Suprapubic skin (tissue), 4 donors: ENCODE measurements around the gene HECTD3. TPM values are rescaled to one million over a fixed set of nuclear protein-coding genes. Genes with fewer than 3 reads are reported as not detected.

Source experiments
- DNase-seq, 2 donors: peaks; one replicate each; pipeline ENCODE4 v3.0.0-alpha.2; 2019; ENCODE audit warnings: low spot score in 2 of 2
- H3K27ac ChIP-seq: fragments of 200-600 bp; sonication (generic); one replicate; pipeline ENCODE4 v1.5.1; 2019
- H3K27me3 ChIP-seq: fragments of 200-600 bp; sonication (generic); one replicate; pipeline ENCODE4 v1.5.1; 2019
- H3K36me3 ChIP-seq: fragments of 200-600 bp; sonication (generic); one replicate; pipeline ENCODE4 v1.5.1; 2019
- H3K4me1 ChIP-seq: fragments of 200-600 bp; sonication (generic); one replicate; pipeline ENCODE4 v1.5.1; 2019
- H3K4me3 ChIP-seq: fragments of 200-600 bp; sonication (generic); one replicate; pipeline ENCODE4 v1.5.1; 2019; ENCODE audit warnings: mild to moderate bottlenecking
- H3K9me3 ChIP-seq: fragments of 200-600 bp; sonication (generic); one replicate; pipeline ENCODE4 v1.5.1; 2019
- EP300 ChIP-seq: sonication (generic); formaldehyde crosslinking; IDR thresholded peaks from one replicate; pipeline ENCODE4 v1.6.1; 2017; ENCODE audit warnings: antibody characterized with exemption
- POLR2A ChIP-seq, 2 donors: fragments of 450-650 bp; IDR thresholded peaks; one replicate each; pipeline ENCODE4 v1.6.1; 2017; ENCODE audit warnings: antibody characterized with exemption in 2 of 2, mild to moderate bottlenecking in 2 of 2, moderate library complexity in 2 of 2
- POLR2AphosphoS5 ChIP-seq, 3 donors: sonication (generic); formaldehyde crosslinking; IDR thresholded peaks; one replicate each; pipeline ENCODE4 v1.6.1; 2017; ENCODE audit warnings: antibody characterized with exemption in 3 of 3
- WGBS: methylation state at CpG from one replicate; pipeline ENCODE4 v1.1.5; 2018; 5-methylcytosine and 5-hydroxymethylcytosine counted together
- total RNA-seq, 4 donors: library from RNA; depleted of rRNA; stranded (reverse); fragments of >200 nt; gene quantifications; one replicate each; pipeline ENCODE4 v1.1.0, GENCODE V29; 2016
- TF ChIP-seq, protein P1 (sequence below), 2 donors: fragments of 200-600 bp in 1 of 2; fragments of 450-650 bp in 1 of 2; sonication (generic) in 1 of 2; IDR thresholded peaks; one replicate each; pipeline ENCODE4 v1.5.1; 2016 to 2019; ENCODE audit warnings: antibody characterized with exemption in 2 of 2, mild to moderate bottlenecking in 1 of 2, moderate library complexity in 1 of 2

The HECTD3 gene
- total RNA-seq, 4 donors from 2014 or later = 37.8 to 65.5 (median 56.8) TPM

DNA sequence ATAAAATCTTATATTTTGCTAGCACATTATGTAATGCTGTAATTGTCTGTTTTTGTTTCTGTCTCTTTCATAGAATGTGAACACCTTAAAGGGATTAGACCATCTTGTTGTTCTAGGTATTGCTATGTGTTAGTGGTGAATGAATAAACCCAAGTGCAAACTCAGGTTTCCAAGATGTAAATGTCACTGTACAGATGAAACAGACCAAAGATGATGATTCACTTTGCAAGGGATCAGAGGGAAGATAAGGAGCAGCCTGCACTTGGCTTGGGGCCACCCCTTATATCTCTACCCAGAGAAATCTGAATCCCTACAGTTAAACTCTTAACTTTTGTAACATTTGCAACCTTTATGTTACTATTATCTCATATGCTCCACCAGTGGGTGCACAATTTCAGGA, 26.3 kb upstream of the HECTD3 start:
- Histone ChIP-seq H3K36me3 (no peaks in the 10 kb centered on the region), H3K9me3 (no peaks in the 10 kb centered on the region), H3K4me1 (peaks cover 4% of the 10 kb centered on the region), H3K27ac (no peak overlapping the region), H3K27me3 (no peaks in the 10 kb centered on the region), H3K4me3 (no peak overlapping the region)
- no peak for DNase-seq
- TF ChIP-seq POLR2A (IDR thresholded peaks at IDR 0.05) (no peak), POLR2AphosphoS5 (IDR thresholded peaks at IDR 0.05) (no peak)

DNA sequence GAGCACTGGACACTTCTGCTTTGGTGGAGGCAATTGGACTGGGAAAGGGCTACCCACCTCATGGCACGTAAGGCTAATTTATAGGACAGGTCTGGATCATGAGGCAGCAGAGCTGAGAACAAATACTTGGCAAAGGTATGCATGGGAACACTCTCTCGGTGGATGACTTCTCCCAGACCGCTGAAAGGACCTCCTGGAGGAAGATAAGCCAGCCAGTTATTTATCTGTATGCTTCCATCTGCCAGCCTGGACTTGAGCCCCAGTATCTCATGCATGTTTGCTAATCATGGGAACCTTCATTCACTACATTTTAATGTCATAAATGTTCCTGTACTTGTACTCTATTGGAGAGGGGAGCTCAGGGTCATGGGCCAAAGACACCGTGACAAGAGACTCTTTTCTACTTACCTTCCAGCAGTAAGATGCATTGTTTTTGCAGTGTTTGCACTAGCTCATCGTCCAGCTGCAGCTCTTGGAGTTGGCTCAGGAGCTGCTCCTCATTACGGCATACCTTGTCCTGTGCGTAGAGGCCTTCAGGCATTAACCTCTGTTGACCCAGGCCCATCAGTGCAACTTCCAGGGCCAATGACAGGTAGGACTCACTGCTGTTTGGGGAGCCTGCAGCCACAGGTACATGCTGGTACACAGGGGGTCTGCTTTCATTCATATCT, 24.6 kb upstream of the HECTD3 start:
- H3K4me1 ChIP-seq = peaks cover 4% of the 10 kb centered on the region
- TF ChIP-seq EP300 (no peak), POLR2AphosphoS5 (IDR thresholded peaks at IDR 0.05) (no peak), POLR2A (IDR thresholded peaks at IDR 0.05) (no peak)
- TF ChIP-seq, protein P1, sequence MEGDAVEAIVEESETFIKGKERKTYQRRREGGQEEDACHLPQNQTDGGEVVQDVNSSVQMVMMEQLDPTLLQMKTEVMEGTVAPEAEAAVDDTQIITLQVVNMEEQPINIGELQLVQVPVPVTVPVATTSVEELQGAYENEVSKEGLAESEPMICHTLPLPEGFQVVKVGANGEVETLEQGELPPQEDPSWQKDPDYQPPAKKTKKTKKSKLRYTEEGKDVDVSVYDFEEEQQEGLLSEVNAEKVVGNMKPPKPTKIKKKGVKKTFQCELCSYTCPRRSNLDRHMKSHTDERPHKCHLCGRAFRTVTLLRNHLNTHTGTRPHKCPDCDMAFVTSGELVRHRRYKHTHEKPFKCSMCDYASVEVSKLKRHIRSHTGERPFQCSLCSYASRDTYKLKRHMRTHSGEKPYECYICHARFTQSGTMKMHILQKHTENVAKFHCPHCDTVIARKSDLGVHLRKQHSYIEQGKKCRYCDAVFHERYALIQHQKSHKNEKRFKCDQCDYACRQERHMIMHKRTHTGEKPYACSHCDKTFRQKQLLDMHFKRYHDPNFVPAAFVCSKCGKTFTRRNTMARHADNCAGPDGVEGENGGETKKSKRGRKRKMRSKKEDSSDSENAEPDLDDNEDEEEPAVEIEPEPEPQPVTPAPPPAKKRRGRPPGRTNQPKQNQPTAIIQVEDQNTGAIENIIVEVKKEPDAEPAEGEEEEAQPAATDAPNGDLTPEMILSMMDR (IDR thresholded peaks at IDR 0.05) = no peak
- H3K4me3 ChIP-seq = no peak overlapping the region
- no peak for DNase-seq
- H3K27me3 ChIP-seq = no peaks in the 10 kb centered on the region
- H3K36me3 ChIP-seq = no peaks in the 10 kb centered on the region
- H3K27ac ChIP-seq = no peak overlapping the region
- no peaks in the 10 kb centered on the region for H3K9me3 ChIP-seq
- WGBS = 83% methylated on average over 7 of the region's 7 CpGs

DNA sequence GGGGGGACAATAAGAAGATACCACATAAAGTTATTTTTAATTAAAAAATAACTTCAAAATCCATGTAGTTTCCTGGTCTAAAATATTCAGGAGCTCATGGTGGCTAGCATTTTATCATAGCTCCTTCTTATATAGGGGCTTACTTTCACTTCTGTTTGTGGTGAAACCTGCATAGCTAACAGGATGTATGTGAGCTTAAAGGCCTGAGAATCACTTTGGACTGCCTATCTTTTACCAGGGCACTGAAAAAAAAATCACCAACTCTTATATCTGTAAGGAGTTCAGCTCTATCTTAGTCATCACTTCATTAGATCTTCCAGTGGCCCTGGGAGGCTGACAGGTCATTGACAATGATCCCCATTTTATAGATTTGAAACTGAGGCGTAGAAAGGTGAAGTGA, 22.2 kb upstream of the HECTD3 start:
- no peak overlapping the region for H3K27ac ChIP-seq
- H3K9me3 ChIP-seq = no peaks in the 10 kb centered on the region
- no peak overlapping the region for H3K4me3 ChIP-seq
- no peak for DNase-seq
- H3K4me1 ChIP-seq = peaks cover 4% of the 10 kb centered on the region
- 90% methylated on average over 1 of the region's 1 CpG for WGBS
- H3K27me3 ChIP-seq = no peaks in the 10 kb centered on the region
- TF ChIP-seq POLR2A (IDR thresholded peaks at IDR 0.05) = no peak
- no peak for TF ChIP-seq POLR2AphosphoS5 (IDR thresholded peaks at IDR 0.05)
- no peaks in the 10 kb centered on the region for H3K36me3 ChIP-seq

DNA sequence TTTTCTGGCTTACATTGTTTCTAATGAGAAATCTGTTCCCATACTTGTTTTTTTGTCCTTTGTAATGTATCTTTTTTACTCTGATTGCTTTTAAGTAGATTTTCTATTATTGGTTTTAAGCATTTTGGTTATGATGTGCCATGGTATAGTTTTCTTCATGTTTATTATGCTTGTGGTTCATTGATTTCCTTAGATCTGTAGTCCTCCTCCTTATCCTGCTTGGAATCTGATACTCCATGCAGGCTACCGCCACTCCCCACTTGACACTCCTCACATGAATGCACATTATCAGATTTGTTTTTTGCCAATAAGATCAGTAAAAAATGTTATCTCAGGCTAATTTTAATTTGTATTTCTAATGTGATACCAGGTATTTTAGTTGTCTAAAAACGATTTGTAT, 21.7 kb upstream of the HECTD3 start:
- no peaks in the 10 kb centered on the region for H3K36me3 ChIP-seq
- peaks cover 4% of the 10 kb centered on the region for H3K4me1 ChIP-seq
- H3K9me3 ChIP-seq = no peaks in the 10 kb centered on the region
- 61% methylated on average over 2 of the region's 2 CpGs for WGBS
- no peak for DNase-seq
- TF ChIP-seq, protein P1 (IDR thresholded peaks at IDR 0.05) = no peak
- H3K27me3 ChIP-seq = no peaks in the 10 kb centered on the region
- no peak overlapping the region for H3K27ac ChIP-seq
- no peak overlapping the region for H3K4me3 ChIP-seq

DNA sequence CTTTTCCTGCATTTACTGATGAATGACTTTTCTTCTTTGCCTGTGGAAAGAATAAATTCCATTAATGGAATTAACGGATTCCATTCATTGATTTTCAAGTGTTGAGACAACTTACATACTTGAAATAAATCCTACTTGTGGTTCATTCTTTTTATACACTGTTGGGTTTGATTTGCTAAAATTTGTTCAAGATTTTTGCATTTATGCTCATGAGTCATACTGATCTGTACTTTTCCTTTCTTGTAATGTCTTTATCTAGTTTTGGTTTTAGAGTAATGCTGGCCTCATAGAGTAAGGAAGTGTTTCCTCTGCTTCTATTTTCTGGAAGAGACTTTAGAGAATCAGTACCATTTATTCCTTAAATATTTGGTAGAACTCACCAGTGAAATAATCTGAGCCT, 15.3 kb upstream of the HECTD3 start:
- H3K9me3 ChIP-seq = no peaks in the 10 kb centered on the region
- H3K4me3 ChIP-seq = no peak overlapping the region
- no peak for DNase-seq
- no peaks in the 10 kb centered on the region for H3K36me3 ChIP-seq
- WGBS = 73% methylated on average over 1 of the region's 1 CpG
- no peaks in the 10 kb centered on the region for H3K4me1 ChIP-seq
- H3K27me3 ChIP-seq = no peaks in the 10 kb centered on the region
- no peak for TF ChIP-seq POLR2A (IDR thresholded peaks at IDR 0.05)
- no peak for TF ChIP-seq EP300
- TF ChIP-seq POLR2AphosphoS5 (IDR thresholded peaks at IDR 0.05) = no peak
- TF ChIP-seq, protein P1 (IDR thresholded peaks at IDR 0.05) = no peak
- no peak overlapping the region for H3K27ac ChIP-seq

DNA sequence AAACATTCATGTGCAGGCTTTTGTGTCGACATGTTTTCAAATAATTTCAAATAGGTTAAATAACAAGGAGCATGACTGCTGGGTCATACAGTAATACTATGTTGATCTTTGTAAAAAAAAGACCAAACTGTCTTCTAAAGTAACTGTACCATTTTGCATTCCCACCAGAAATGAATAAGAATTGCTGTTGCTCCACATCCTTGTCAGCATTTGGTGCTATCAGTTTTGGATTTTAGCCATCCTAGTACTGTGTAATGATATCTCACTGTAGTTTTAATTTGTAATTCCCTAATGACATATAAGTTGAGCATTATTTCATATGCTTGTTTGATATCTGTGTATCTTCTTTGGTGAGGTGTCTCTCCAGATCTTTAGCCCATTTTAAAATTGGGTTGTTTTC, 12.5 kb upstream of the HECTD3 start:
- no peaks in the 10 kb centered on the region for H3K27me3 ChIP-seq
- no peak overlapping the region for H3K27ac ChIP-seq
- TF ChIP-seq, protein P1 (IDR thresholded peaks at IDR 0.05) = no peak
- TF ChIP-seq POLR2AphosphoS5 (IDR thresholded peaks at IDR 0.05) = no peak
- TF ChIP-seq EP300 = no peak
- TF ChIP-seq POLR2A (IDR thresholded peaks at IDR 0.05) = no peak

More for the DNA sequence above, 12.5 kb upstream of the HECTD3 start:
- H3K9me3 ChIP-seq = no peaks in the 10 kb centered on the region
- WGBS = 92% methylated on average over 1 of the region's 1 CpG
- no peak for DNase-seq
- H3K4me1 ChIP-seq = no peaks in the 10 kb centered on the region
- no peaks in the 10 kb centered on the region for H3K36me3 ChIP-seq
- H3K4me3 ChIP-seq = no peak overlapping the region
